ENCODE measurements around the gene DNAJC27.

- TF ChIP-seq ZNF512 (CRISPR knock-in tag; IDR thresholded peaks at IDR 0.05) (no peak), CEBPB (IDR thresholded peaks at IDR 0.05; ENCODE audit: borderline replicate concordance, low read depth, low read length) (no peak)
- TF ChIP-seq, protein P1, sequence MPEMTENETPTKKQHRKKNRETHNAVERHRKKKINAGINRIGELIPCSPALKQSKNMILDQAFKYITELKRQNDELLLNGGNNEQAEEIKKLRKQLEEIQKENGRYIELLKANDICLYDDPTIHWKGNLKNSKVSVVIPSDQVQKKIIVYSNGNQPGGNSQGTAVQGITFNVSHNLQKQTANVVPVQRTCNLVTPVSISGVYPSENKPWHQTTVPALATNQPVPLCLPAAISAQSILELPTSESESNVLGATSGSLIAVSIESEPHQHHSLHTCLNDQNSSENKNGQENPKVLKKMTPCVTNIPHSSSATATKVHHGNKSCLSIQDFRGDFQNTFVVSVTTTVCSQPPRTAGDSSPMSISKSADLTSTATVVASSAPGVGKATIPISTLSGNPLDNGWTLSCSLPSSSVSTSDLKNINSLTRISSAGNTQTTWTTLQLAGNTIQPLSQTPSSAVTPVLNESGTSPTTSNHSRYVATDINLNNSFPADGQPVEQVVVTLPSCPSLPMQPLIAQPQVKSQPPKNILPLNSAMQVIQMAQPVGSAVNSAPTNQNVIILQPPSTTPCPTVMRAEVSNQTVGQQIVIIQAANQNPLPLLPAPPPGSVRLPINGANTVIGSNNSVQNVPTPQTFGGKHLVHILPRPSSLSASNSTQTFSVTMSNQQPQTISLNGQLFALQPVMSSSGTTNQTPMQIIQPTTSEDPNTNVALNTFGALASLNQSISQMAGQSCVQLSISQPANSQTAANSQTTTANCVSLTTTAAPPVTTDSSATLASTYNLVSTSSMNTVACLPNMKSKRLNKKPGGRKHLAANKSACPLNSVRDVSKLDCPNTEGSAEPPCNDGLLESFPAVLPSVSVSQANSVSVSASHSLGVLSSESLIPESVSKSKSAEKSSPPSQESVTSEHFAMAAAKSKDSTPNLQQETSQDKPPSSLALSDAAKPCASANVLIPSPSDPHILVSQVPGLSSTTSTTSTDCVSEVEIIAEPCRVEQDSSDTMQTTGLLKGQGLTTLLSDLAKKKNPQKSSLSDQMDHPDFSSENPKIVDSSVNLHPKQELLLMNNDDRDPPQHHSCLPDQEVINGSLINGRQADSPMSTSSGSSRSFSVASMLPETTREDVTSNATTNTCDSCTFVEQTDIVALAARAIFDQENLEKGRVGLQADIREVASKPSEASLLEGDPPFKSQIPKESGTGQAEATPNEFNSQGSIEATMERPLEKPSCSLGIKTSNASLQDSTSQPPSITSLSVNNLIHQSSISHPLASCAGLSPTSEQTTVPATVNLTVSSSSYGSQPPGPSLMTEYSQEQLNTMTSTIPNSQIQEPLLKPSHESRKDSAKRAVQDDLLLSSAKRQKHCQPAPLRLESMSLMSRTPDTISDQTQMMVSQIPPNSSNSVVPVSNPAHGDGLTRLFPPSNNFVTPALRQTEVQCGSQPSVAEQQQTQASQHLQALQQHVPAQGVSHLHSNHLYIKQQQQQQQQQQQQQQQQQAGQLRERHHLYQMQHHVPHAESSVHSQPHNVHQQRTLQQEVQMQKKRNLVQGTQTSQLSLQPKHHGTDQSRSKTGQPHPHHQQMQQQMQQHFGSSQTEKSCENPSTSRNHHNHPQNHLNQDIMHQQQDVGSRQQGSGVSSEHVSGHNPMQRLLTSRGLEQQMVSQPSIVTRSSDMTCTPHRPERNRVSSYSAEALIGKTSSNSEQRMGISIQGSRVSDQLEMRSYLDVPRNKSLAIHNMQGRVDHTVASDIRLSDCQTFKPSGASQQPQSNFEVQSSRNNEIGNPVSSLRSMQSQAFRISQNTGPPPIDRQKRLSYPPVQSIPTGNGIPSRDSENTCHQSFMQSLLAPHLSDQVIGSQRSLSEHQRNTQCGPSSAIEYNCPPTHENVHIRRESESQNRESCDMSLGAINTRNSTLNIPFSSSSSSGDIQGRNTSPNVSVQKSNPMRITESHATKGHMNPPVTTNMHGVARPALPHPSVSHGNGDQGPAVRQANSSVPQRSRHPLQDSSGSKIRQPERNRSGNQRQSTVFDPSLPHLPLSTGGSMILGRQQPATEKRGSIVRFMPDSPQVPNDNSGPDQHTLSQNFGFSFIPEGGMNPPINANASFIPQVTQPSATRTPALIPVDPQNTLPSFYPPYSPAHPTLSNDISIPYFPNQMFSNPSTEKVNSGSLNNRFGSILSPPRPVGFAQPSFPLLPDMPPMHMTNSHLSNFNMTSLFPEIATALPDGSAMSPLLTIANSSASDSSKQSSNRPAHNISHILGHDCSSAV (CRISPR knock-in tag; IDR thresholded peaks at IDR 0.05; ENCODE audit: borderline replicate concordance): no peak
Observed at GRCh38 chr2:24918326-24919036, 53.3 kb downstream of the DNAJC27 start.
